H1 (cell line): ENCODE measurements around the gene DAW1. TPM values are rescaled to one million over a fixed set of nuclear protein-coding genes. Genes with fewer than 3 reads are reported as not detected.

Experiments
- CTCF ChIA-PET: fragments of 300-600 bp; sonication (Branson Sonifier 250); formaldehyde crosslinking; loops from one replicate; lab custom pipeline; 2021; ENCODE audit not compliant: partially characterized antibody; lab: Charles Lee
- POLR2A ChIA-PET: fragments of 300-600 bp; sonication (Branson Sonifier 250); formaldehyde crosslinking; loops from one replicate; lab custom pipeline; 2021; ENCODE audit warnings: inconsistent platforms; ENCODE audit not compliant: partially characterized antibody; lab: Charles Lee
- DNase-seq, 2 experiments: peaks; one replicate each; pipeline versions ENCODE4 v3.0.0 to v3.0.0-alpha.2; 2010 to 2022; ENCODE audit warnings: low spot score in 2 of 2, low read depth in 1 of 2, mixed read lengths in 1 of 2
- FAIRE-seq: peaks from 2 replicates; lab custom pipeline; 2011; peaks lifted over from hg19 to GRCh38; lab: Jason Lieb, UNC
- H2AFZ ChIP-seq: 2 replicates; pipeline ENCODE4 v1.8.1; 2012; ENCODE audit warnings: low read length, inconsistent platforms
- H2AK5ac ChIP-seq: 2 replicates; pipeline ENCODE4 v1.6.1; 2013; ENCODE audit warnings: low read depth, low read length
- H2BK120ac ChIP-seq: replicated peaks from 2 replicates; pipeline ENCODE3; 2013; ENCODE audit warnings: low read depth, low read length, inconsistent platforms
- H2BK12ac ChIP-seq: 2 replicates; pipeline ENCODE4 v1.6.1; 2013; ENCODE audit warnings: low read depth, low read length
- H2BK15ac ChIP-seq: 2 replicates; pipeline ENCODE4 v1.6.1; 2013; ENCODE audit warnings: low read length
- H2BK20ac ChIP-seq: 2 replicates; pipeline ENCODE4 v1.6.1; 2013; ENCODE audit warnings: low read length
- H2BK5ac ChIP-seq: 2 replicates; pipeline ENCODE4 v1.6.1; 2013; ENCODE audit warnings: low read depth, low read length
- H3K14ac ChIP-seq: 2 replicates; pipeline ENCODE4 v1.6.1; 2013; ENCODE audit warnings: inconsistent platforms; ENCODE audit not compliant: insufficient read length
- H3K18ac ChIP-seq: 2 replicates; pipeline ENCODE4 v1.6.1; 2013; ENCODE audit warnings: low read length; ENCODE audit errors: extremely low read depth
- H3K23ac ChIP-seq: 2 replicates; pipeline ENCODE4 v1.6.1; 2013; ENCODE audit warnings: inconsistent platforms; ENCODE audit not compliant: insufficient read length
- H3K23me2 ChIP-seq: 2 replicates; pipeline ENCODE4 v1.6.1; 2013; ENCODE audit warnings: low read depth, low read length
- H3K27ac ChIP-seq: 2 replicates; pipeline ENCODE4 v1.6.1; 2011; ENCODE audit warnings: low read depth, low read length, inconsistent platforms
- H3K27me3 ChIP-seq, 4 experiments: replicated peaks in 1 of 4; 1 replicate in 1 of 4; 2 replicates in 3 of 4; pipeline versions ENCODE4 v1.6.1 to v1.8.1; 2011 to 2013; ENCODE audit warnings: low read length in 3 of 4, mild to moderate bottlenecking in 3 of 4, inconsistent platforms in 2 of 4, mixed read lengths in 2 of 4, moderate library complexity in 1 of 4; ENCODE audit not compliant: control insufficient read depth in 3 of 4, insufficient read depth in 3 of 4; ENCODE audit errors: extremely low read depth in 1 of 4
- H3K36me3 ChIP-seq, 4 experiments: 2 replicates each; pipeline versions ENCODE4 v1.6.1 to v1.8.1; 2011 to 2013; ENCODE audit warnings: mild to moderate bottlenecking in 4 of 4, low read length in 3 of 4, moderate library complexity in 2 of 4, control low read depth in 1 of 4, inconsistent platforms in 1 of 4; ENCODE audit not compliant: insufficient read depth in 4 of 4, control insufficient read depth in 2 of 4
- H3K4ac ChIP-seq: replicated peaks from 2 replicates; pipeline ENCODE3; 2013; ENCODE audit warnings: low read length, low read depth, mixed read lengths, inconsistent platforms; ENCODE audit not compliant: insufficient read length
- H3K4me1 ChIP-seq, 4 experiments: replicated peaks in 1 of 4; 1 replicate in 1 of 4; 2 replicates in 3 of 4; pipeline versions ENCODE4 v1.6.1 to v1.8.1; 2011 to 2013; ENCODE audit warnings: low read length in 3 of 4, inconsistent platforms in 2 of 4, mixed read lengths in 1 of 4; ENCODE audit not compliant: insufficient read depth in 4 of 4, control insufficient read depth in 3 of 4
- H3K4me2 ChIP-seq, 2 experiments: 2 replicates each; pipeline versions ENCODE4 v1.6.1 to v1.8.1; 2011 to 2013; ENCODE audit warnings: low read depth in 2 of 2, low read length in 2 of 2, control low read depth in 1 of 2, inconsistent platforms in 1 of 2, mild to moderate bottlenecking in 1 of 2; ENCODE audit not compliant: insufficient read depth in 1 of 2
- H3K4me3 ChIP-seq, 4 experiments: fragments of 200-600, 300-600 bp in 1 of 4; sonication (generic), shearing (Covaris generic), sonication (Bioruptor Twin) in 1 of 4; 2 replicates each; pipeline versions ENCODE4 v1.5.1 to v1.8.1; 2011 to 2016; ENCODE audit warnings: low read length in 4 of 4, low read depth in 3 of 4, control low read depth in 2 of 4, inconsistent platforms in 2 of 4, mild to moderate bottlenecking in 2 of 4, mixed read lengths in 1 of 4, moderate library complexity in 1 of 4; ENCODE audit not compliant: insufficient read depth in 2 of 4; ENCODE audit errors: extremely low read depth in 1 of 4
- H3K56ac ChIP-seq: replicated peaks from 2 replicates; pipeline ENCODE3; 2013; ENCODE audit warnings: low read depth, mild to moderate bottlenecking, mixed read lengths, low read length, inconsistent platforms; ENCODE audit not compliant: insufficient read length
- H3K79me1 ChIP-seq: 2 replicates; pipeline ENCODE4 v1.6.1; 2013; ENCODE audit warnings: low read depth, low read length, control low read depth
- H3K79me2 ChIP-seq, 2 experiments: 2 replicates each; pipeline versions ENCODE4 v1.6.1 to v1.8.1; 2012 to 2013; ENCODE audit warnings: low read length in 2 of 2, mild to moderate bottlenecking in 2 of 2, inconsistent platforms in 1 of 2; ENCODE audit not compliant: insufficient read depth in 2 of 2, control insufficient read depth in 1 of 2
- H3K9ac ChIP-seq, 4 experiments: replicated peaks in 1 of 4; 1 replicate in 1 of 4; 2 replicates in 3 of 4; pipeline versions ENCODE4 v1.6.1 to v1.8.1; 2011 to 2013; ENCODE audit warnings: low read depth in 3 of 4, low read length in 3 of 4, control low read depth in 2 of 4, mild to moderate bottlenecking in 2 of 4, moderate library complexity in 2 of 4, inconsistent platforms in 1 of 4; ENCODE audit errors: extremely low read depth in 1 of 4
- H3K9me3 ChIP-seq, 2 experiments: 2 replicates each; pipeline versions ENCODE4 v1.6.1 to v1.8.1; 2012 to 2013; ENCODE audit warnings: mild to moderate bottlenecking in 2 of 2, moderate library complexity in 2 of 2, control low read depth in 1 of 2, inconsistent platforms in 1 of 2, low read depth in 1 of 2, low read length in 1 of 2, mixed read lengths in 1 of 2; ENCODE audit not compliant: insufficient read depth in 2 of 2
- H4K20me1 ChIP-seq, 2 experiments: replicated peaks in 1 of 2; 2 replicates each; pipeline versions ENCODE3 to v1.8.1; 2011 to 2013; ENCODE audit warnings: inconsistent platforms in 2 of 2, low read length in 2 of 2, mild to moderate bottlenecking in 1 of 2; ENCODE audit not compliant: insufficient read depth in 2 of 2, control insufficient read depth in 1 of 2
- H4K5ac ChIP-seq: 2 replicates; pipeline ENCODE4 v1.6.1; 2013; ENCODE audit warnings: low read length, low read depth, mixed read lengths, inconsistent platforms; ENCODE audit not compliant: insufficient read length
- H4K8ac ChIP-seq: 2 replicates; pipeline ENCODE4 v1.8.0; 2013; ENCODE audit warnings: mild to moderate bottlenecking, moderate library complexity, low read length, inconsistent platforms; ENCODE audit not compliant: insufficient read depth; ENCODE audit errors: extremely low read depth
- H4K91ac ChIP-seq: replicated peaks from 2 replicates; pipeline ENCODE3; 2013; ENCODE audit warnings: low read length, mixed read lengths, inconsistent platforms; ENCODE audit not compliant: insufficient read length
- BCL11A ChIP-seq, 2 experiments: IDR thresholded peaks; one replicate each; pipeline ENCODE4 v1.6.1; 2011; ENCODE audit warnings: low read depth in 2 of 2, low read length in 2 of 2, mild to moderate bottlenecking in 2 of 2
- CBX5 ChIP-seq: fragments of 300-800, 300-1000 bp; sonication (generic); IDR thresholded peaks from 2 replicates; pipeline ENCODE4 v1.7.1; 2016; ENCODE audit warnings: antibody characterized with exemption, low read length, low read depth
- USF2 ChIP-seq: IDR thresholded peaks from 2 replicates; pipeline ENCODE4 v1.6.1; 2011; ENCODE audit warnings: low read length, improper control_type of control experiment
- WGBS, 2 experiments: shearing (Covaris generic) in 1 of 2; methylation state at CpG; one replicate each; pipeline versions ENCODE4 v1.1.6 to v1.1.7; 2013 to 2015; ENCODE audit warnings: low lambda C conversion rate in 2 of 2, mixed read lengths in 2 of 2, inconsistent platforms in 1 of 2, low coverage in 1 of 2, missing lambda C conversion rate in 1 of 2; ENCODE audit not compliant: insufficient replicate concordance in 2 of 2, insufficient coverage in 1 of 2, insufficient read length in 1 of 2; ENCODE audit errors: extremely low coverage in 1 of 2, missing lambda C conversion rate in 1 of 2; 5-methylcytosine and 5-hydroxymethylcytosine counted together
- polyA plus RNA-seq, 7 experiments: library from polyadenylated mRNA; depleted of rRNA in 3 of 7; stranded (reverse) in 5 of 7; unstranded in 2 of 7; fragments of >200 nt in 5 of 7; fragments of 200-250 nt in 2 of 7; gene quantifications; 1 replicate in 5 of 7; 2 replicates in 1 of 7; 4 replicates in 1 of 7; pipeline versions ENCODE4 v1.2.1 to v1.2.3, GENCODE V29; 2011 to 2013; ENCODE audit warnings: missing spikeins in 2 of 7, mixed read lengths in 2 of 7
- total RNA-seq: library from RNA; stranded (reverse); fragmentation: NEBNext Ultra II Directional; extraction: Animal tissue kit (Norgen Biotek cat#: 25700); gene quantifications from 2 replicates; pipeline ENCODE4 v1.2.1, GENCODE V29; 2021

DAW1 gene
- total and polyA plus RNA-seq, 2 of the 8 experiments (the other 6 are each of a cell fraction or from before 2014, with no cell fraction given): 0.44 to 1.4 TPM

DNA sequence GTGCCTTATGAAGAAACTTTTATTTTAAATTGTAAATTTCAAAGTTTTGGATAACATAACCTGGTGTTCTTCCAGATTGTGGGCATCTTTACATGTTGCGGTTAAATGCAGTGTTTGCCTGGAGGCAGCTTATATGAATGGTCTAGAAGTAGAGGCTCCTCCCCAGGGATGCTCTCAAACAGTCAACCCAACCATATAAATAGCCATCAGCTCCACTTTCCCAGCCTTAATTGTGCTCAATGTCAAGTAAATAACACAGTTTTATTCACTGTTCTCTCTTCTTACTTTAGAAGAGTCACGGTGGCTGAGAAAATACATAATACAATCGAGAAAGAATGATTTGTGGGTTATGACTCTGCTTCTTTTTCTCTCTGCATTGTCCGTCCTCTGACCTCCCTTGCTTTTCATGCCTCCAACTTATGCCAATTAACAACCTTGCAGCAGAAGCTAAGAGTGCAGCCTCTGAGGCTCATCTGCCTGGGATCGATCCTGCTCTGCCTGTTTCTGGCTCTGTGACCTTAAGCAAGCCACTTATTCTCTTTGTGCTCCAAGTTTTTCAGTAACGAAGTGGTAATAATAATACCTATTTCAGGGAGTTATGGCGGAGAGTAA, 100.3 kb downstream of the DAW1 start:
- Histone ChIP-seq H4K8ac (no peak overlapping the region), H3K27ac (no peak overlapping the region), H3K9me3 (no peaks in the 10 kb centered on the region), H4K5ac (no peak overlapping the region), H3K4me3 (no peak overlapping the region), H4K91ac (no peak overlapping the region), H2BK12ac (no peak overlapping the region), H2BK20ac (no peak overlapping the region), H2BK5ac (no peak overlapping the region), H3K23ac (no peak overlapping the region), H3K79me2 (no peaks in the 10 kb centered on the region), H2BK120ac (no peak overlapping the region), H3K79me1 (no peaks in the 10 kb centered on the region), H3K14ac (no peak overlapping the region), H2AFZ (no peak overlapping the region), H3K4me2 (no peak overlapping the region), H3K4me1 (no peaks in the 10 kb centered on the region), H3K4ac (no peak overlapping the region), H2BK15ac (no peak overlapping the region), H4K20me1 (no peaks in the 10 kb centered on the region), H3K9ac (no peak overlapping the region), H2AK5ac (no peak overlapping the region), H3K27me3 (no peaks in the 10 kb centered on the region), H3K36me3 (no peaks in the 10 kb centered on the region), H3K18ac (no peak overlapping the region), H3K23me2 (no peaks in the 10 kb centered on the region), H3K56ac (no peak overlapping the region)
- TF ChIP-seq USF2: no peak
- TF ChIP-seq BCL11A (IDR thresholded peaks at IDR 0.05; ENCODE audit: low read depth in 2 of 2, low read length in 2 of 2): no peak
- no peak for TF ChIP-seq CBX5
- 92% methylated on average over 7 of the region's 7 CpGs; no CpG with 5 or more reads in 1 of the 2 experiments for WGBS, 2 experiments
- CTCF ChIA-PET: no interaction called here
- DNase-seq (no peak), FAIRE-seq (no peak)
- POLR2A ChIA-PET: no interaction called here
